Esophagus squamous epithelium (tissue), 5 donors: ENCODE data around the gene SYT8. TPM values are rescaled to one million over a fixed set of nuclear protein-coding genes. Genes with fewer than 3 reads are reported as not detected.
"Not testable (repeated sequence)": the region's sequence is repeated elsewhere in the genome, so short reads cannot be mapped to it uniquely, and the experiment has no call there.

Experiments used
- DNase-seq: peaks from one replicate; lab custom pipeline; 2025; lab: John Stamatoyannopoulos, UW
- H3K27ac ChIP-seq, 4 donors: fragments of 200-600 bp; sonication (generic); one replicate each; pipeline ENCODE4 v1.5.1; 2016 to 2019; ENCODE audit warnings: mild to moderate bottlenecking in 1 of 4
- H3K27me3 ChIP-seq, 4 donors: fragments of 200-600 bp; sonication (generic); 1 replicate in 3 of 4; 2 replicates in 1 of 4; pipeline versions ENCODE4 v1.5.1 to v1.6.0; 2017 to 2021; ENCODE audit warnings: antibody characterized with exemption in 1 of 4
- H3K36me3 ChIP-seq, 3 donors: fragments of 200-600 bp; sonication (generic); one replicate each; pipeline ENCODE4 v1.5.1; 2016 to 2019
- H3K4me1 ChIP-seq, 3 donors: fragments of 200-600 bp; sonication (generic); one replicate each; pipeline ENCODE4 v1.5.1; 2017 to 2019
- H3K4me3 ChIP-seq, 4 donors: fragments of 200-600 bp; sonication (generic); 1 replicate in 3 of 4; 2 replicates in 1 of 4; pipeline ENCODE4 v1.5.1; 2016 to 2019; ENCODE audit warnings: mild to moderate bottlenecking in 2 of 4, moderate library complexity in 1 of 4
- H3K9me3 ChIP-seq, 3 donors: fragments of 200-600 bp; sonication (generic); one replicate each; pipeline ENCODE4 v1.5.1; 2016 to 2019
- POLR2A ChIP-seq, 4 donors: fragments of 450-650 bp; IDR thresholded peaks; one replicate each; pipeline ENCODE4 v1.6.1; 2017; ENCODE audit warnings: antibody characterized with exemption in 4 of 4, mild to moderate bottlenecking in 4 of 4, moderate library complexity in 3 of 4
- WGBS, 2 donors: methylation state at CpG; one replicate each; pipeline ENCODE4 v1.1.5; 2018; 5-methylcytosine and 5-hydroxymethylcytosine counted together
- intact Hi-C: fragments of 100-400 bp; cut with DNase I; formaldehyde crosslinking; loops from one replicate; pipeline ENCODE4 v1.15.0; 2022
- small RNA-seq, 4 donors: library from RNA; depleted of rRNA; stranded (forward); fragments of <200 nt; gene quantifications; one replicate each; pipeline ENCODE3, GENCODE V24; 2016
- total RNA-seq, 4 donors: library from RNA; depleted of rRNA; stranded (reverse); fragments of >200 nt; gene quantifications; one replicate each; pipeline ENCODE4 v1.1.0, GENCODE V29; 2016
- TF ChIP-seq, protein P1 (sequence below), 6 experiments: fragments of 450-650 bp in 4 of 6; fragments of 200-600 bp in 2 of 6; sonication (generic) in 2 of 6; IDR thresholded peaks; one replicate each; pipeline ENCODE4 v1.5.1; 2016 to 2019; ENCODE audit warnings: antibody characterized with exemption in 6 of 6, mild to moderate bottlenecking in 4 of 6, moderate library complexity in 4 of 6
- donor health status: DM: yes; HTN: yes; CAD: no.

SYT8 gene
- total RNA-seq, 4 donors from 2014 or later, result 28.7 to 110 (median 69.3) TPM

DNA sequence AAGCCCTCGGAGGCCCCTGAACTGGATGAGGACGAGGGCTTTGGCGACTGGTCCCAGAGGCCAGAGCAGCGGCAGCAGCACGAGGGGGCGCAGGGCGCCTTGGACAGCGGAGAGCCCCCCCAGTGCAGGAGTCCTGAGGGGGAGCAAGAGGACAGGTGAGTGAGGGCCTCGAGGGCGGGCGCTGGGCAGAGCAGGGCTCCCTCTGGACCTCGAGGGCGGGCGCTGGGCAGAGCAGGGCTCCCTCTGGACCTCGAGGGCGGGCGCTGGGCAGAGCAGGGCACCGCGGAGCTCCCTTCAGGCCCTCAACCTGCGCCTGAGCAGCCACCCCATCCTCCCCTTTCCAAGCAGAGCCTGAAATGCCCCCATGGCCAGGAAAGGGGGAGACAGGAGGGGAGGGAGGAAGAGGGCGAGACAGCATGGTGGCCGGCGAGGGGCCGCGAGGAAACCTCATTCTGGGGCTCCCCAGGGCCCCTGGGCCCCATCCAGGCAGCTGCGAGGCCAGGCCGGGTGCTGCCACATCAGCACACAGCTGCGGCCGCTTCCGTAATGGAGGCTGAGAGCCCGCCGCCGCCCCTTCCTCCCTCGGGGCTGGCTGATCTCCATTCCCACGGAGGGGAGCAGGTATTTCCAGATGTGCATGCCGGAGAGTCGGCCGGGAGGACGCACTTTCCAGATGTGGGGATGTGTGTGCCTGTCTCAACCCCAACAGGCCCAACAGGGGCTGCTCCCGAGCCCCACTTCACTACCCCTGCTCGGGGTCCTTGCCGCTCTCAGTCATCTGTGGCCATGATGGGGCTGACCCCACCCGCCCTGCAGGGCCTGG is 46.9 kb downstream of the SYT8 start:
- H3K4me1 ChIP-seq, result peaks cover 46 to 67% (median 46%) of the 10 kb centered on the region in 3 donors
- peak overlapping the region; percentile 84 to 92 (median 90) for H3K27ac ChIP-seq
- peaks cover 0 to 40% (median 21%) of the 10 kb centered on the region in 3 donors for H3K36me3 ChIP-seq
- 40 to 69% methylated on average over 6 of the region's 43 CpGs for WGBS, 2 donors
- intact Hi-C loops, result no loop called here
- TF ChIP-seq POLR2A (IDR thresholded peaks at IDR 0.05), result no peak
- peak overlapping the region in 1 of 4 donors; percentile 18 for H3K4me3 ChIP-seq
- H3K27me3 ChIP-seq, result no peaks in the 10 kb centered on the region
- no peak for DNase-seq
- no peaks in the 10 kb centered on the region for H3K9me3 ChIP-seq

DNA sequence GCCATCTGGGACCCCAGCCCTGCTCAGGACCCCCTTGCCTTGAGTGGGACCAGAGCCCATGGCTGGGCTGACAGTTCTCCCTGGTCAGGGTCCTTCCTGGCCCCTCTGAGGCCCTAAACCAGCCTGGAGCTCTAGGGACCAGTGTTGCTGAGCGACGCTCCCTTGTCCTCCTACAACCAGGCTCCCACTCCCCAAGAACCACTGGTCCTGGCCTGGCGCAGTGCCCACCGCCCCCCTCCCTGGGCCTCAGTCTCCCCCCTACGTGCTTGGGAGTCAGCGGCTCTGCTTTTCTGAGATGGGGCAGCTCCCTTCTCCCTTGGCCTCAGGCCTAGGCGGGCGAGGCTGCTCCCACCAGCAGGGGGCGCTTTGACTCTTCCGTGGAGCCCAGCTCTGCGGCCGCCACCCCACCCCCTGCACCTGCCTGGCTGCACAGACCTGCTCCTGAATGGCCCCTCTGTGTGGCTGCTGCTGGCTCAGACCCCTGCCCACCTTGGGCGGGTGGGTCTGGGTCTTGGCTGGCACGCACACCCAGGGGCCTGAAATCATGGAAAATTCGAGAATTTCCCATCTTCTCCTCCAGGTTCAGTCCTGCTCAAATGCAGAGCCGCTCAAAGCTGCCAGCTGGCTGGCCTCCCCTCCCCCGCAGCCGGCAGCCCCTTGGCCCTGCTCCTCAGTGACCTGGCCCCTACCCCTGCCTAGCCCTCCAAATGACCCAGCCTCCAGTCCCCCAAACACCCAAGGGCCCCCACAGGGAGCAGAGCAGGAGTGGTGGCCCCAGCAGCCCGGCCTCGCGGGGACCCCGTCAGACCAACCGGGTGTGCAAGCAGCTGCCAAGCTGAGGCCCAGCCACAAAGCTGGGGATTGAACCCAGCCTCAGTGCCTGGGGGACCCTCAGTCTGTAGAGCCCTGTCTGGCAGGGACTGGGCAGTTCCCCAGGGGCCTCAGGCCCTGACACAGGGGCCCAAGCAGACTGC is 47.8 kb downstream of the SYT8 start:
- intact Hi-C loops, result no loop called here
- DNase-seq, result no peak
- WGBS, 2 donors, result 5 to 47% methylated on average over 3 to 4 of the region's 23 CpGs
- Histone ChIP-seq H3K4me3 (peak overlapping the region in 1 of 4 donors; percentile 18), H3K9me3 (no peaks in the 10 kb centered on the region), H3K27ac (peak overlapping the region; percentile 84 to 92 (median 90)), H3K36me3 (peaks cover 0 to 49% (median 26%) of the 10 kb centered on the region in 3 donors), H3K4me1 (peaks cover 37 to 66% (median 39%) of the 10 kb centered on the region in 3 donors), H3K27me3 (no peaks in the 10 kb centered on the region)
- TF ChIP-seq, protein P1, sequence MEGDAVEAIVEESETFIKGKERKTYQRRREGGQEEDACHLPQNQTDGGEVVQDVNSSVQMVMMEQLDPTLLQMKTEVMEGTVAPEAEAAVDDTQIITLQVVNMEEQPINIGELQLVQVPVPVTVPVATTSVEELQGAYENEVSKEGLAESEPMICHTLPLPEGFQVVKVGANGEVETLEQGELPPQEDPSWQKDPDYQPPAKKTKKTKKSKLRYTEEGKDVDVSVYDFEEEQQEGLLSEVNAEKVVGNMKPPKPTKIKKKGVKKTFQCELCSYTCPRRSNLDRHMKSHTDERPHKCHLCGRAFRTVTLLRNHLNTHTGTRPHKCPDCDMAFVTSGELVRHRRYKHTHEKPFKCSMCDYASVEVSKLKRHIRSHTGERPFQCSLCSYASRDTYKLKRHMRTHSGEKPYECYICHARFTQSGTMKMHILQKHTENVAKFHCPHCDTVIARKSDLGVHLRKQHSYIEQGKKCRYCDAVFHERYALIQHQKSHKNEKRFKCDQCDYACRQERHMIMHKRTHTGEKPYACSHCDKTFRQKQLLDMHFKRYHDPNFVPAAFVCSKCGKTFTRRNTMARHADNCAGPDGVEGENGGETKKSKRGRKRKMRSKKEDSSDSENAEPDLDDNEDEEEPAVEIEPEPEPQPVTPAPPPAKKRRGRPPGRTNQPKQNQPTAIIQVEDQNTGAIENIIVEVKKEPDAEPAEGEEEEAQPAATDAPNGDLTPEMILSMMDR (IDR thresholded peaks at IDR 0.05), result peak; percentile 86 to 96 (median 90)
- TF ChIP-seq POLR2A (IDR thresholded peaks at IDR 0.05), result no peak

DNA sequence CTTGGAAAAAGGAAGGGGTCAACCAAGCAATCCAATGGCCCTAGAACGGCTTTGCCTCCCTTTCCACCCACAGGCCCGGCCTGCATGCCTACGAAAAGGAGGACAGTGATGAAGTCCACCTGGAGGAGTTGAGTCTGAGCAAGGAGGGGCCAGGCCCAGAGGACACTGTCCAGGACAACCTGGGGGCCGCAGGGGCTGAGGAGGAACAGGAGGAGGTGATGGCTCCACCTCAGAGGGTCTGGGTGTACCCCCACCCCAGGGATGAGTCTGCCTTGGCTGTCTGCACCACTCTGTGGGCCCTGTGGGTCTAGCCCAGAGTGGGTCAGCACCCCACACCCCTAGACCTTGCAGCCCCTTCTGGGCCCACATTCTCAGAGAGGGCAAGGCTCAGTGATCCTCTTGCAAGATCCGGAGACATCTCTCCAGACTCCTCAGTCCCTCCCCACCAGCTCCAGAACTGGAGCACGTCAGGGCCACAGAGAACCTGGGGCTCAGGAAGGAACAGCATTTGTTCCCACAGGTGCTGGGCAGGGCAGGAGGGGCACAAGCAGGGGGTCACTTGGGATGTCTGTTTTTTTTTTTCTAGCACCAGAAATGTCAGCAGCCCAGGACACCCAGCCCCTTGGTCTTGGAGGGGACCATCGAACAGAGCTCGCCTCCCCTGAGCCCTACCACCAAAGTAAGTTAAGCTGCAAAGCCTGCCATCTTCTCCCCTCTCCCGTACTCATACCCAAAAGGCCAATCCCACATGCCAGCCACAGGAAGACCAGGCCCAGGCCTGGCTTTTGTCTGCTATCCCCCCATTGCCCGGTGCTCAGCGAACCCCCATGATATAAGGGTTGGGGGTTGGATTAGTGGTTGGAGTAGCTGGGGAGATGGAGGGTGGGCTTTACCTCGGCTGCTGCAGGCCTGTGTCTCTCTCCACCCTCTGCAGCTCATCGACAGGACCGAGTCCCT is 48.8 kb downstream of the SYT8 start:
- 92 to 100% methylated on average over 2 to 6 of the region's 14 CpGs for WGBS, 2 donors
- Histone ChIP-seq H3K4me1 (peaks cover 29 to 66% (median 38%) of the 10 kb centered on the region in 3 donors), H3K27me3 (no peaks in the 10 kb centered on the region), H3K9me3 (no peaks in the 10 kb centered on the region), H3K27ac (no peak overlapping the region), H3K4me3 (no peak overlapping the region), H3K36me3 (peaks cover 0 to 60% (median 28%) of the 10 kb centered on the region in 3 donors)
- TF ChIP-seq POLR2A (IDR thresholded peaks at IDR 0.05), result no peak
- TF ChIP-seq, protein P1 (IDR thresholded peaks at IDR 0.05), result no peak
- DNase-seq, result no peak
- intact Hi-C loops, result no loop called here

DNA sequence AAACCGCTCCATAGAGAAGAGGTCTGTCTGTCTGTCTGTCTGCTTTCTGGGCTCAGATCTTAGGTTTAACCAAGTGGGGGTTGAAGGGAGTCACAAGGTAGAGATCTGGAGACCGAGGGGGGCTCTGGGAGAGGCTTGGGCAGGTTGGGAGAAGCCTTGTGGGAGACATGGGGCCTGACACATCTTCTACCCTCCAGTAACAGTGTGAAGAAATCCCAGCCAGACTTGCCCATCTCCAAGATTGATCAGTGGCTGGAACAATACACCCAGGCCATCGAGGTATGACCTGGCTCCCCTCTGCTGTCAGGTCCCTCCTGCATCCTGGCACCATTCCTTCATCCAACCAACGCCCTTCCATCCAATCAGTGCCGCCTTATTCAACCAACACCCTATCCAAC is 49.5 kb downstream of the SYT8 start:
- intact Hi-C loops, result no loop called here
- 87 to 98% methylated on average over 5 of the region's 5 CpGs for WGBS, 2 donors
- H3K4me3 ChIP-seq, result no peak overlapping the region
- no peak for DNase-seq
- H3K27ac ChIP-seq, result no peak overlapping the region
- TF ChIP-seq, protein P1 (IDR thresholded peaks at IDR 0.05), result no peak
- TF ChIP-seq POLR2A (IDR thresholded peaks at IDR 0.05), result no peak
- H3K9me3 ChIP-seq, result no peaks in the 10 kb centered on the region
- peaks cover 0 to 67% (median 28%) of the 10 kb centered on the region in 3 donors for H3K36me3 ChIP-seq
- peaks cover 26 to 66% (median 42%) of the 10 kb centered on the region in 3 donors for H3K4me1 ChIP-seq
- no peaks in the 10 kb centered on the region for H3K27me3 ChIP-seq

DNA sequence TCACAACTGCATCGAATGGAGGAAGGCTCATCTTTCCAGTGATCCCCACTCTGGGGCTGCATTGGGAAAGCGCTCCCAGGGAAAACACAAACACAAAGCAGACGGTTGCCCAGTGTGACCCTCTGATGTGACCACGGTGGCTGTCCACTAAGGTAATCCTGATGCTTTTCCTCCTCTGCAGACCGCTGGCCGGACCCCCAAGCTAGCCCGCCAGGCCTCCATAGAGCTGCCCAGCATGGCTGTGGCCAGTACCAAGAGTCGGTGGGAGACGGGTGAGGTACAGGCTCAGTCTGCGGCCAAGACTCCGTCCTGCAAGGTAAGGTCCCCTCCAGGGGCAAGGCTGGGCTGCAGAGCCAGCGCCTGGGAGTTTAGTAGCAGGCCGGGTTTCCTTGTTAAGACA is 51.8 kb downstream of the SYT8 start:
- H3K27ac ChIP-seq, H3K9me3 ChIP-seq, DNase-seq, intact Hi-C loops, H3K4me3 ChIP-seq, H3K27me3 ChIP-seq: not testable (repeated sequence)
- 80 to 93% methylated on average over 2 to 6 of the region's 13 CpGs for WGBS, 2 donors
- peaks cover 0 to 70% (median 28%) of the 10 kb centered on the region in 3 donors for H3K36me3 ChIP-seq
- H3K4me1 ChIP-seq, result peaks cover 9 to 58% (median 30%) of the 10 kb centered on the region in 3 donors

Small RNA genes within 50 kb of the gene (small RNA-seq; reads per million reads assigned to genes)
- gene AC051649.1 (0 reads per million in 4 donors), gene MIR4298 (0 reads per million in 4 donors)

Other genes starting within 250 kb of the SYT8 start
- not detected for gene KRTAP5-1, start 249.7 kb upstream of the SYT8 start, total RNA-seq
- not detected for gene KRTAP5-2, start 236.7 kb upstream of the SYT8 start, total RNA-seq
- gene KRTAP5-3, start 226.5 kb upstream of the SYT8 start, total RNA-seq, result not detected
- not detected for gene KRTAP5-4, start 212.9 kb upstream of the SYT8 start, total RNA-seq
- not detected for gene KRTAP5-5, start 205.2 kb upstream of the SYT8 start, total RNA-seq
- gene KRTAP5-6, start 137.8 kb upstream of the SYT8 start, total RNA-seq, result not detected
- 1 to 10 TPM in 3 of 4 donors, under 1 TPM in 1; 0.88 to 6.3 (median 2.4) TPM for gene IFITM10, start 84.4 kb upstream of the SYT8 start, total RNA-seq
- gene CTSD, start 71.1 kb upstream of the SYT8 start, total RNA-seq, result 100 to 1,000 TPM; 369 to 649 (median 567) TPM
- 10 to 100 TPM in 3 of 4 donors, not detected in 1; 14.7 to 23.8 (median 15.0) TPM for gene TNNI2, start 4.0 kb downstream of the SYT8 start, total RNA-seq
- gene LSP1, start 18.1 kb downstream of the SYT8 start, total RNA-seq, result 10 to 100 TPM; 23.3 to 75.9 (median 46.4) TPM
- not detected for gene PRR33, start 56.9 kb downstream of the SYT8 start, total RNA-seq
- gene TNNT3, start 84.7 kb downstream of the SYT8 start, total RNA-seq, result 1 to 10 TPM in 2 of 4 donors, under 1 TPM in 1, not detected in 1; 0.76 to 3.1 (median 1.6) TPM
- 100 to 1,000 TPM; 128 to 231 (median 155) TPM for gene MRPL23, start 112.3 kb downstream of the SYT8 start, total RNA-seq
- gene H19, start 162.9 kb downstream of the SYT8 start, total RNA-seq, result 100 to 1,000 TPM in 1 of 4 donors, 10 to 100 TPM in 2, 1 to 10 TPM in 1; 4.7 to 121 (median 47.8) TPM